Brain microvascular endothelial cell (primary cell): ENCODE measurements around the gene FBXO10.

Source experiments
- DNase-seq: peaks from one replicate; pipeline ENCODE4 v3.0.0-alpha.2; 2020
- H3K27ac ChIP-seq: fragments of 250-450 bp; sonication (Bioruptor Pico); 2 replicates; pipeline ENCODE4 v1.5.1; 2020; ENCODE audit warnings: mild to moderate bottlenecking, moderate library complexity
- H3K27me3 ChIP-seq: fragments of 250-450 bp; sonication (Bioruptor Pico); replicated peaks from 2 replicates; pipeline ENCODE4 v1.5.1; 2020; ENCODE audit warnings: mild to moderate bottlenecking
- H3K36me3 ChIP-seq: fragments of 250-450 bp; sonication (Bioruptor Pico); replicated peaks from 2 replicates; pipeline ENCODE4 v1.5.1; 2020; ENCODE audit warnings: mild to moderate bottlenecking
- H3K4me3 ChIP-seq: 2 replicates; pipeline ENCODE4 v1.5.1; 2011; ENCODE audit warnings: low read depth, mild to moderate bottlenecking, control low read depth, low read length, moderate library complexity
- CTCF ChIP-seq: IDR thresholded peaks from 2 replicates; pipeline ENCODE4 v1.5.1; 2011; ENCODE audit warnings: low read depth, mild to moderate bottlenecking, moderate library complexity, low read length, control low read depth, inconsistent platforms; ENCODE audit errors: missing control alignments
- in situ Hi-C: cut with HindIII; loops from 2 replicates; pipeline ENCODE4 v1.10.0; 2017; ENCODE audit warnings: low sequenced_read_pairs, low pct_ligation_motif_present

FBXO10 gene

GRCh38 chr9:37622462-37622861 lies 46.3 kb upstream of the FBXO10 start:
- no peak for TF ChIP-seq CTCF
- no peaks in the 10 kb centered on the region for H3K27me3 ChIP-seq
- H3K36me3 ChIP-seq: no peaks in the 10 kb centered on the region
- H3K4me3 ChIP-seq: no peak overlapping the region
- in situ Hi-C loops: no loop called here
- DNase-seq: no peak
- no peak overlapping the region for H3K27ac ChIP-seq

GRCh38 chr9:37621273-37622121 lies 45.3 kb upstream of the FBXO10 start:
- DNase-seq: no peak
- no peaks in the 10 kb centered on the region for H3K36me3 ChIP-seq
- no peak overlapping the region for H3K27ac ChIP-seq
- H3K4me3 ChIP-seq: no peak overlapping the region
- in situ Hi-C loops: no loop called here
- no peaks in the 10 kb centered on the region for H3K27me3 ChIP-seq
- TF ChIP-seq CTCF: no peak

GRCh38 chr9:37620396-37620795 lies 44.2 kb upstream of the FBXO10 start:
- H3K27me3 ChIP-seq: no peaks in the 10 kb centered on the region
- no peak overlapping the region for H3K27ac ChIP-seq
- no peak overlapping the region for H3K4me3 ChIP-seq
- DNase-seq: no peak
- H3K36me3 ChIP-seq: no peaks in the 10 kb centered on the region
- in situ Hi-C loops: no loop called here
- no peak for TF ChIP-seq CTCF

- no peak for DNase-seq
- in situ Hi-C loops: no loop called here
- Histone ChIP-seq H3K36me3 (no peaks in the 10 kb centered on the region), H3K27me3 (no peaks in the 10 kb centered on the region), H3K4me3 (no peak overlapping the region), H3K27ac (no peak overlapping the region)
- no peak for TF ChIP-seq CTCF
Observed at GRCh38 chr9:37619806-37620205, 43.6 kb upstream of the FBXO10 start.

- TF ChIP-seq CTCF: no peak
- in situ Hi-C loops: no loop called here
- no peaks in the 10 kb centered on the region for H3K27me3 ChIP-seq
- peak overlapping the region; percentile 34 for H3K27ac ChIP-seq
- H3K4me3 ChIP-seq: no peak overlapping the region
- no peaks in the 10 kb centered on the region for H3K36me3 ChIP-seq
- peak; percentile 45 for DNase-seq
Observed at GRCh38 chr9:37618817-37619216, 42.6 kb upstream of the FBXO10 start.

- in situ Hi-C loops: no loop called here
- DNase-seq: peak; percentile 0
- no peak overlapping the region for H3K27ac ChIP-seq
- H3K4me3 ChIP-seq: no peak overlapping the region
- no peak for TF ChIP-seq CTCF
- H3K27me3 ChIP-seq: peaks cover 2% of the 10 kb centered on the region
- H3K36me3 ChIP-seq: no peaks in the 10 kb centered on the region
Observed at GRCh38 chr9:37617832-37618231, 41.7 kb upstream of the FBXO10 start.
